Sigmoid colon (tissue), 7 donors: ENCODE results near the gene CYP4A11. TPM values are rescaled to one million over a fixed set of nuclear protein-coding genes. Genes with fewer than 3 reads are reported as not detected.
"Not testable (repeated sequence)": the region's sequence is repeated elsewhere in the genome, so short reads cannot be mapped to it uniquely, and the experiment has no call there.

ENCODE experiments used
- DNase-seq: peaks from one replicate; pipeline ENCODE4 v3.0.0-alpha.2; 2019
- H3K27ac ChIP-seq, 4 donors: fragments of 200-600 bp; sonication (generic); one replicate each; pipeline ENCODE4 v1.5.1; 2016 to 2019; ENCODE audit warnings: mild to moderate bottlenecking in 1 of 4
- H3K27me3 ChIP-seq, 3 donors: fragments of 200-600 bp; sonication (generic); one replicate each; pipeline ENCODE4 v1.5.1; 2019; ENCODE audit warnings: mild to moderate bottlenecking in 1 of 3
- H3K36me3 ChIP-seq, 4 donors: fragments of 200-600 bp; sonication (generic); one replicate each; pipeline ENCODE4 v1.5.1; 2016 to 2019
- H3K4me1 ChIP-seq, 4 donors: fragments of 200-600 bp; sonication (generic); one replicate each; pipeline ENCODE4 v1.5.1; 2017 to 2019
- H3K4me3 ChIP-seq, 4 donors: fragments of 200-600 bp; sonication (generic); one replicate each; pipeline ENCODE4 v1.5.1; 2017 to 2019; ENCODE audit warnings: mild to moderate bottlenecking in 2 of 4, moderate library complexity in 1 of 4
- H3K9me3 ChIP-seq, 4 donors: fragments of 200-600 bp in 3 of 4; sonication (generic) in 3 of 4; one replicate each; pipeline versions ENCODE4 v1.5.1 to v1.6.1; 2013 to 2019
- EP300 ChIP-seq, 4 donors: sonication (generic); formaldehyde crosslinking; IDR thresholded peaks; one replicate each; pipeline ENCODE4 v1.6.1; 2017; ENCODE audit warnings: antibody characterized with exemption in 4 of 4
- POLR2A ChIP-seq, 2 donors: fragments of 450-650 bp; IDR thresholded peaks; one replicate each; pipeline ENCODE4 v1.6.1; 2016; ENCODE audit warnings: antibody characterized with exemption in 2 of 2, mild to moderate bottlenecking in 2 of 2, moderate library complexity in 2 of 2
- POLR2AphosphoS5 ChIP-seq, 4 donors: sonication (generic); formaldehyde crosslinking; IDR thresholded peaks; one replicate each; pipeline ENCODE4 v1.6.1; 2017; ENCODE audit warnings: antibody characterized with exemption in 4 of 4
- WGBS, 2 donors: extraction: QIAGEN DNeasy Blood & Tissue Kit; methylation state at CpG; one replicate each; pipeline ENCODE4 v1.1.7; 2013; 5-methylcytosine and 5-hydroxymethylcytosine counted together
- intact Hi-C: fragments of 100-400 bp; cut with DNase I; formaldehyde crosslinking; loops from one replicate; pipeline ENCODE4 v1.15.1; 2023
- polyA plus RNA-seq, 3 donors: library from polyadenylated mRNA; stranded (reverse); fragments of 200-250 nt; gene quantifications; one replicate each; pipeline ENCODE4 v1.2.3, GENCODE V29; 2013
- total RNA-seq, 4 donors: library from RNA; depleted of rRNA; stranded (reverse); fragments of >200 nt; gene quantifications; one replicate each; pipeline ENCODE4 v1.1.0, GENCODE V29; 2016
- TF ChIP-seq, protein P1 (sequence below), 4 experiments: fragments of 450-650 bp in 3 of 4; fragments of 200-600 bp in 1 of 4; IDR thresholded peaks; one replicate each; pipeline ENCODE4 v1.5.1; 2016 to 2019; ENCODE audit warnings: antibody characterized with exemption in 4 of 4, mild to moderate bottlenecking in 3 of 4, moderate library complexity in 2 of 4
- donor health status: healthy with polysubstance abuse.
- donor health status: Bipolar disorder and iron deficiency.
- donor health status: healthy.

The CYP4A11 gene, protein sequence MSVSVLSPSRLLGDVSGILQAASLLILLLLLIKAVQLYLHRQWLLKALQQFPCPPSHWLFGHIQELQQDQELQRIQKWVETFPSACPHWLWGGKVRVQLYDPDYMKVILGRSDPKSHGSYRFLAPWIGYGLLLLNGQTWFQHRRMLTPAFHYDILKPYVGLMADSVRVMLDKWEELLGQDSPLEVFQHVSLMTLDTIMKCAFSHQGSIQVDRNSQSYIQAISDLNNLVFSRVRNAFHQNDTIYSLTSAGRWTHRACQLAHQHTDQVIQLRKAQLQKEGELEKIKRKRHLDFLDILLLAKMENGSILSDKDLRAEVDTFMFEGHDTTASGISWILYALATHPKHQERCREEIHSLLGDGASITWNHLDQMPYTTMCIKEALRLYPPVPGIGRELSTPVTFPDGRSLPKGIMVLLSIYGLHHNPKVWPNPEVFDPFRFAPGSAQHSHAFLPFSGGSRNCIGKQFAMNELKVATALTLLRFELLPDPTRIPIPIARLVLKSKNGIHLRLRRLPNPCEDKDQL
- total RNA-seq (not detected), polyA plus RNA-seq (not detected)

DNA sequence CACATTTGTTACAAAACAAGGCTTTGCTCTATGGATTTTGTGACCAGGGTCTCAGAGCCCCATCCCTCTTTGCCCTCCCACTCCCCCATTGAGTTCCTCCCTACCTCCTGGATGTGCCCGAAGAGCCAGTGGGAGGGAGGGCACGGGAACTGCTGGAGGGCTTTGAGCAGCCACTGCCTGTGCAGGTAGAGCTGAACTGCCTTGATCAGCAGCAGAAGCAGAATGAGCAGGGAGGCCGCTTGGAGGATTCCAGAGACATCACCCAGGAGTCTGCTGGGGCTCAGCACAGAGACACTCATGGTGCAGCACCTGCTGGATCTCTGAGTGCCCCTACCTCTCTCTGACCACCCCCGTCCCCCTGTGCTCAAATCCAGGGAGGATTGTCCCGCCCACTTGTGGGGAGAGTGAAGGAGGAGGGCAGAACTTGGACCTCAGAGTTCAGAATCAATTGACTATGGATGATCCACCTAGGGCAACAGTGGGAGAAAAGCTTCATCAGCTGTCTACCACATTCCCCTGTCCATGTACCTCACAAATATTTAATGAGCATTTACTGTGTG lies at the start of gene CYP4A11:
Gene CYP4A11 (minus strand): TSS at position 342 of the 560 bp plus-strand sequence. CDS start 43 bp downstream, at position 299.
- TF ChIP-seq EP300 (IDR thresholded peaks at IDR 0.05) (no peak), POLR2A (IDR thresholded peaks at IDR 0.05) (no peak), POLR2AphosphoS5 (IDR thresholded peaks at IDR 0.05) (no peak)
- TF ChIP-seq, protein P1, sequence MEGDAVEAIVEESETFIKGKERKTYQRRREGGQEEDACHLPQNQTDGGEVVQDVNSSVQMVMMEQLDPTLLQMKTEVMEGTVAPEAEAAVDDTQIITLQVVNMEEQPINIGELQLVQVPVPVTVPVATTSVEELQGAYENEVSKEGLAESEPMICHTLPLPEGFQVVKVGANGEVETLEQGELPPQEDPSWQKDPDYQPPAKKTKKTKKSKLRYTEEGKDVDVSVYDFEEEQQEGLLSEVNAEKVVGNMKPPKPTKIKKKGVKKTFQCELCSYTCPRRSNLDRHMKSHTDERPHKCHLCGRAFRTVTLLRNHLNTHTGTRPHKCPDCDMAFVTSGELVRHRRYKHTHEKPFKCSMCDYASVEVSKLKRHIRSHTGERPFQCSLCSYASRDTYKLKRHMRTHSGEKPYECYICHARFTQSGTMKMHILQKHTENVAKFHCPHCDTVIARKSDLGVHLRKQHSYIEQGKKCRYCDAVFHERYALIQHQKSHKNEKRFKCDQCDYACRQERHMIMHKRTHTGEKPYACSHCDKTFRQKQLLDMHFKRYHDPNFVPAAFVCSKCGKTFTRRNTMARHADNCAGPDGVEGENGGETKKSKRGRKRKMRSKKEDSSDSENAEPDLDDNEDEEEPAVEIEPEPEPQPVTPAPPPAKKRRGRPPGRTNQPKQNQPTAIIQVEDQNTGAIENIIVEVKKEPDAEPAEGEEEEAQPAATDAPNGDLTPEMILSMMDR (IDR thresholded peaks at IDR 0.05) = no peak
- no peak within 1 kb of the TSS for H3K27ac ChIP-seq
- H3K9me3 ChIP-seq = no peaks in the 10 kb centered on the region
- no peak for DNase-seq
- H3K4me3 ChIP-seq = no peak within 1 kb of the TSS
- H3K36me3 ChIP-seq = no peaks in the 10 kb centered on the region
- 82 to 90% methylated on average over 5 of the region's 5 CpGs for WGBS, 2 donors
- intact Hi-C loops = no loop called here
- no peaks in the 10 kb centered on the region for H3K27me3 ChIP-seq
- no peaks in the 10 kb centered on the region for H3K4me1 ChIP-seq

DNA sequence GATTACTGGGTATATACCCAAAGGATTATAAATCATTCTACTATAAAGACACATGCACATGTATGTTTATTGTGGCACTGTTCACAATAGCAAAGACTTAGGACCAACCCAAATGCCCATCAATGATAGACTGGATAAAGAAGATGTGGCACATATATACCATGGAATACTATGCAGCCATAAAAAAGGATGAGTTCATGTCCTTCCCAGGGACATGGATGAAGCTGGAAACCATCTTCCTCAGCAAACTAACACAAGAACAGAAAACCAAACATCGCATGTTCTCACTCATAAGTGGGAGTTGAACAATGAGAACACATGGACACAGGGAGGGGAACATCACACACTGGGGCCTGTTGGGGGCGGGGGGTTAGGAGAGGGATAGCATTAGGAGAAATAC lies 49.3 kb upstream of the CYP4A11 start:
- H3K27ac ChIP-seq, H3K4me3 ChIP-seq, H3K9me3 ChIP-seq, H3K27me3 ChIP-seq, H3K4me1 ChIP-seq, H3K36me3 ChIP-seq, DNase-seq, intact Hi-C loops: not testable (repeated sequence)
- WGBS, 2 donors = 64 to 81% methylated on average over 2 of the region's 2 CpGs

DNA sequence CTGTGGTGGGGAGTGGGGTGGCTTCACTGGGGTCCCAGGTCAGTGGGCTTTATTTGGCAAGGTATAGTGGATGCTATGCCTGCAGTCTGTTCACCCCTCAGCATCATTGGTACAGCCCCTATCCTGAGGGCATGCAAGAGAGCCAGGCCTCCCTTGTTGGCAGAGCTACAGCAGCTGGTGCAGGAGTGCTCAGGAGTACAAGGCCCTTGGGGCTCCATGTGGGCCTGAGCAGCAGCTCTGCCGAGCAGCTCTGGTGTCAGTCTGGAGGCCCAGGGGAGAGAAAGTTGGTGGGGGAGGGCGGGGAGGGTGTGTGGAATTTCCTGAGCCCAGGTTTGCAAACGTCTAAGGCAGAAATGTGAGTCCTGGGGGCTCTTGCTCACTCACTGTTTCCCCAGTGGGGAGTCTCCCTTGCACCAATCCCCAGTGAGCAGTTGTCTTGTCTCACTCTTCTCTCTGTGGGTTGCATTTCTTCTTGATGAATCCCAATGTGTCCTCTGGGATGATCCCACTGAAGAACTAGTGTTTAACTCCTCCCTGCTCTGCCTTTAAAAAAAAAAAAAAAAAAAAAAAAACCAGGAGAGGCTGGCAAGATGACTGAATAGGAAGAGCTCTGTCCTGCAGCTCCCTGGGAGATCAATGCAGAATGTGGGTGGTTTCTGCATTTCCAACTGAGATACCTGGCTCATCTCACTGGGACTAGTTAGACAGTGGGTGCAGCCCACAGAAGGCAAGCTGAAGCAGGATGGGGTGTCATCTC lies 42.7 kb upstream of the CYP4A11 start:
- Histone ChIP-seq H3K4me1 (no peaks in the 10 kb centered on the region), H3K27me3 (no peaks in the 10 kb centered on the region), H3K9me3 (no peaks in the 10 kb centered on the region), H3K4me3 (no peak overlapping the region), H3K27ac (no peak overlapping the region), H3K36me3 (no peaks in the 10 kb centered on the region)
- WGBS, 2 donors = 43 to 51% methylated on average over 3 of the region's 3 CpGs
- TF ChIP-seq POLR2A (IDR thresholded peaks at IDR 0.05) (no peak), EP300 (IDR thresholded peaks at IDR 0.05) (no peak), POLR2AphosphoS5 (IDR thresholded peaks at IDR 0.05) (no peak)
- TF ChIP-seq, protein P1 (IDR thresholded peaks at IDR 0.05) = no peak
- intact Hi-C loops = no loop called here
- no peak for DNase-seq

DNA sequence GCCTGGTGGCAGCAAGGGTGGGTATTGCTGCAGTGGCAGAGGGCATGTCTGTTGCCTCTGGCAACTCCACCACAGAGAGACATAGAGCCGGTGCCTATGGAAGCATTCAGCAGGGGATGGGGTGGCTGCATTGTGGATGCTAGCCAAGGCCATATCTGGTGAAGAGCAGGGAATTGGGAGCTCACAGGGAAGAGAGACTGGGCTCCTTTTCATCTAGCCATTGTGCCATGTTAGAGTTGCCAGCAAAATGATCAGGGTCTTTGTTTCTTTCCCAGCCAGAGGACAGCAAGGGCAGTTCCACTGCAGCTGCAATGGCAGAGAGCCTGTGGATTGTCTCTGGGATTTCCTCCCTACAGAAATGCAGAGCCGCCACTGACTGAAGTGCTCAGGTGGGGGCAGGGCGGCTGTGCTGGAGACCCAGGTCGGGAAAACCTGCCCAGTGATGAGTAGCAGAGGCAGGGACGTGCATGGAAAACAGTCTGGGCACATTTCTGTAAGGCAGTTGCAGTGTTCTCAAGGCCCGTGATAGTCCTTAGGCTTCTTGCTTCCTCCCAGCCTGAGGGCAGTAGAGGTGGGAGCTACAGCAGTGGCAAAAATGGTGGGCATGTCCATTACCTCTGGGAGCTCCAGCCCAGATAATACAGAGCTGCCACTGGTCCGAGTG lies 42.0 kb upstream of the CYP4A11 start:
- no peaks in the 10 kb centered on the region for H3K9me3 ChIP-seq
- intact Hi-C loops = no loop called here
- 52 to 75% methylated on average over 7 of the region's 7 CpGs for WGBS, 2 donors
- H3K36me3 ChIP-seq = no peaks in the 10 kb centered on the region
- TF ChIP-seq EP300 (IDR thresholded peaks at IDR 0.05) (no peak), POLR2A (IDR thresholded peaks at IDR 0.05) (no peak), POLR2AphosphoS5 (IDR thresholded peaks at IDR 0.05) (no peak)
- TF ChIP-seq, protein P1 (IDR thresholded peaks at IDR 0.05) = no peak
- no peak overlapping the region for H3K4me3 ChIP-seq
- H3K4me1 ChIP-seq = no peaks in the 10 kb centered on the region
- H3K27me3 ChIP-seq = no peaks in the 10 kb centered on the region
- no peak overlapping the region for H3K27ac ChIP-seq
- DNase-seq = no peak
